HCT116 (cell line): ENCODE results near the gene SNRNP40. TPM values are rescaled to one million over a fixed set of nuclear protein-coding genes. Genes with fewer than 3 reads are reported as not detected.

Source experiments
- ATAC-seq: fragments of 200-7000 bp; cut with Tn5 transposase; 2 replicates; pipeline ENCODE4 v1.9.1; 2020; ENCODE audit warnings: mild to moderate bottlenecking, moderate library complexity
- BruUV-seq: library from RNA; stranded (reverse); fragments of 400-500 nt; replicated peaks from 2 replicates; lab custom pipeline; 2021; lab: Mats Ljungman, UMichigan
- CTCF ChIA-PET: fragments of 300-600 bp; sonication (Branson Sonifier 250); formaldehyde crosslinking; loops from one replicate; lab custom pipeline; 2021; ENCODE audit warnings: antibody characterized with exemption; lab: Charles Lee
- POLR2A ChIA-PET: fragments of 300-600, 350-600 bp; sonication (Branson Sonifier 250); formaldehyde crosslinking; loops from one replicate; lab custom pipeline; 2021; ENCODE audit warnings: antibody characterized with exemption; lab: Charles Lee
- RAD21 ChIA-PET, 2 experiments: fragments of 300-600 bp; sonication (Branson Sonifier 250); formaldehyde crosslinking; loops; one replicate each; lab custom pipeline; 2023; ENCODE audit warnings: low total read pairs in 2 of 2; ENCODE audit not compliant: uncharacterized antibody in 2 of 2, unreplicated experiment in 2 of 2, low non-redundant PET in 1 of 2; lab: Charles Lee
- DNase-seq: peaks from one replicate; pipeline ENCODE4 v3.0.0-alpha.2; 2010; ENCODE audit warnings: low read depth, low spot score
- H2AFZ ChIP-seq: fragments of 200-600 bp; shearing (Covaris generic), sonication (generic); 2 replicates; pipeline ENCODE4 v1.6.1; 2017; ENCODE audit warnings: low read depth, mixed run types, mixed read lengths, antibody characterized with exemption, low read length; ENCODE audit not compliant: poor library complexity, severe bottlenecking
- H3K27ac ChIP-seq: 2 replicates; pipeline ENCODE4 v1.5.1; 2012; ENCODE audit warnings: low read depth, low read length
- H3K27me3 ChIP-seq: fragments of 200-600 bp; sonication (generic); 2 replicates; pipeline ENCODE4 v1.6.1; 2016; ENCODE audit warnings: mixed run types, low read length, mixed read lengths; ENCODE audit not compliant: insufficient read depth
- H3K36me3 ChIP-seq, 2 experiments: fragments of 200-500 bp in 1 of 2; fragments of 200-600 bp in 1 of 2; sonication (Bioruptor generic) in 1 of 2; sonication (generic) in 1 of 2; 2 replicates each; pipeline versions ENCODE4 v1.5.1 to v1.6.1; 2014 to 2016; ENCODE audit warnings: low read length in 2 of 2, inconsistent platforms in 1 of 2, mixed read lengths in 1 of 2, mixed run types in 1 of 2; ENCODE audit not compliant: insufficient read depth in 2 of 2, control insufficient read depth in 1 of 2
- H3K4me1 ChIP-seq, 2 experiments: fragments of 200-600 bp in 1 of 2; sonication (generic) in 1 of 2; 2 replicates each; pipeline versions ENCODE4 v1.5.1 to v1.6.1; 2012 to 2017; ENCODE audit warnings: low read length in 2 of 2, inconsistent platforms in 1 of 2, mild to moderate bottlenecking in 1 of 2, mixed read lengths in 1 of 2, mixed run types in 1 of 2, moderate library complexity in 1 of 2; ENCODE audit not compliant: insufficient read depth in 2 of 2, control insufficient read depth in 1 of 2
- H3K4me2 ChIP-seq: fragments of 200-600 bp; sonication (generic); 2 replicates; pipeline ENCODE4 v1.6.1; 2017; ENCODE audit warnings: mixed run types, low read length, mixed read lengths
- H3K4me3 ChIP-seq, 2 experiments: fragments of 200-600 bp in 1 of 2; sonication (generic) in 1 of 2; replicated peaks in 1 of 2; 2 replicates each; pipeline ENCODE4 v1.5.1; 2011 to 2016; ENCODE audit warnings: low read length in 2 of 2, control low read depth in 1 of 2, low read depth in 1 of 2, mild to moderate bottlenecking in 1 of 2, mixed read lengths in 1 of 2, mixed run types in 1 of 2
- H3K79me2 ChIP-seq: fragments of 200-600 bp; sonication (generic); 2 replicates; pipeline ENCODE4 v1.6.1; 2017; ENCODE audit warnings: mild to moderate bottlenecking, mixed run types, low read length, moderate library complexity, mixed read lengths; ENCODE audit not compliant: insufficient read depth
- H3K9ac ChIP-seq: fragments of 200-600 bp; sonication (generic); 2 replicates; pipeline ENCODE4 v1.6.1; 2016; ENCODE audit warnings: low read length, mixed read lengths
- H3K9me2 ChIP-seq: fragments of 200-600 bp; sonication (generic), shearing (Covaris generic); 2 replicates; pipeline ENCODE4 v1.6.1; 2017; ENCODE audit warnings: mixed run types, mild to moderate bottlenecking, moderate library complexity; ENCODE audit not compliant: insufficient read depth
- H3K9me3 ChIP-seq, 2 experiments: fragments of 200-500 bp in 1 of 2; fragments of 200-600 bp in 1 of 2; sonication (Bioruptor generic) in 1 of 2; sonication (generic) in 1 of 2; 2 replicates each; pipeline ENCODE4 v1.6.1; 2014 to 2017; ENCODE audit warnings: low read length in 2 of 2, mixed read lengths in 2 of 2, inconsistent platforms in 1 of 2, low read depth in 1 of 2, mild to moderate bottlenecking in 1 of 2, mixed run types in 1 of 2, moderate library complexity in 1 of 2; ENCODE audit not compliant: control insufficient read depth in 1 of 2, insufficient read depth in 1 of 2
- H4K20me1 ChIP-seq: fragments of 200-600 bp; sonication (generic), shearing (Covaris generic); 2 replicates; pipeline ENCODE4 v1.6.1; 2017; ENCODE audit warnings: mixed run types, mild to moderate bottlenecking, moderate library complexity; ENCODE audit not compliant: insufficient read depth
- ATF3 ChIP-seq: IDR thresholded peaks from 2 replicates; pipeline ENCODE4 v1.6.1; 2012
- CEBPB ChIP-seq: IDR thresholded peaks from 2 replicates; pipeline ENCODE4 v1.6.1; 2012; ENCODE audit warnings: low read depth
- EGR1 ChIP-seq: IDR thresholded peaks from 2 replicates; pipeline ENCODE4 v1.6.1; 2012; ENCODE audit warnings: low read depth
- ELF1 ChIP-seq: IDR thresholded peaks from 2 replicates; pipeline ENCODE4 v1.6.1; 2012; ENCODE audit warnings: low read depth, borderline replicate concordance
- FOSL1 ChIP-seq: IDR thresholded peaks from 2 replicates; pipeline ENCODE4 v1.6.1; 2012; ENCODE audit warnings: low read depth
- JUND ChIP-seq: IDR thresholded peaks from 2 replicates; pipeline ENCODE4 v1.6.1; 2012
- POLR2A ChIP-seq: IDR thresholded peaks from 2 replicates; pipeline ENCODE4 v1.7.0; 2011; ENCODE audit warnings: borderline replicate concordance; ENCODE audit not compliant: insufficient read depth, insufficient read length; ENCODE audit errors: extremely low read depth
- POLR2AphosphoS5 ChIP-seq: IDR thresholded peaks from 2 replicates; pipeline ENCODE4 v1.6.1; 2011; ENCODE audit warnings: mild to moderate bottlenecking, low read depth, low read length, moderate library complexity
- RAD21 ChIP-seq: IDR thresholded peaks from 2 replicates; pipeline ENCODE4 v1.6.1; 2012; ENCODE audit warnings: low read depth, mild to moderate bottlenecking
- SIN3A ChIP-seq: IDR thresholded peaks from 2 replicates; pipeline ENCODE4 v1.6.1; 2012; ENCODE audit warnings: low read depth
- SP1 ChIP-seq: IDR thresholded peaks from 2 replicates; pipeline ENCODE4 v1.6.1; 2012; ENCODE audit warnings: low read depth
- SRF ChIP-seq: IDR thresholded peaks from 2 replicates; pipeline ENCODE4 v1.6.1; 2012; ENCODE audit warnings: low read depth
- TCF7L2 ChIP-seq: IDR thresholded peaks from 2 replicates; pipeline ENCODE4 v1.7.0; 2011; ENCODE audit warnings: borderline replicate concordance, inconsistent platforms; ENCODE audit not compliant: insufficient read depth, insufficient read length; ENCODE audit errors: extremely low read depth
- YY1 ChIP-seq: IDR thresholded peaks from 2 replicates; pipeline ENCODE4 v1.6.1; 2011; ENCODE audit warnings: low read length, low read depth, moderate library complexity, mild to moderate bottlenecking; ENCODE audit not compliant: insufficient replicate concordance; ENCODE audit errors: extremely low read depth
- ZFX ChIP-seq: fragments of 450-650 bp; IDR thresholded peaks from 2 replicates; pipeline ENCODE4 v1.6.1; 2017
- ZNF274 ChIP-seq: fragments of 200-500 bp; sonication (Bioruptor generic); IDR thresholded peaks from 2 replicates; pipeline ENCODE4 v1.6.1; 2014; ENCODE audit warnings: mild to moderate bottlenecking, low read depth, low read length, inconsistent platforms
- intact Hi-C: fragments of 100-400 bp; cut with micrococcal nuclease; formaldehyde crosslinking; loops from 2 replicates; pipeline ENCODE4 v1.10.0; 2022
- total RNA-seq: library from RNA; stranded (reverse); gene quantifications from one replicate; pipeline ENCODE4 v1.2.1, GENCODE V29; 2021; ENCODE audit not compliant: unreplicated experiment
- TF ChIP-seq, protein P1 (sequence below): IDR thresholded peaks from 2 replicates; pipeline ENCODE4 v1.6.1; 2011; ENCODE audit warnings: mild to moderate bottlenecking, low read length, moderate library complexity; ENCODE audit not compliant: insufficient replicate concordance; ENCODE audit errors: extremely low read depth

SNRNP40 gene
- total RNA-seq, 1 experiment from 2014 or later: 91.8 TPM

- RAD21 ChIA-PET: no interaction called here
- no peak for DNase-seq
Measured at GRCh38 chr1:31221072-31221471, 75.5 kb downstream of the SNRNP40 start.

GRCh38 chr1:31219489-31219888 lies 77.1 kb downstream of the SNRNP40 start:
- intact Hi-C loops: no loop called here
- DNase-seq (no peak), ATAC-seq (no peak)
- Histone ChIP-seq H3K9ac (no peak overlapping the region), H3K4me1 (no peaks in the 10 kb centered on the region; a peak in 1 of 4 replicates), H4K20me1 (no peaks in the 10 kb centered on the region), H3K79me2 (no peaks in the 10 kb centered on the region), H3K4me2 (no peak overlapping the region), H3K27me3 (0 out of 2 replicates have a peak, but pooled peaks cover 9% of the 10 kb centered on the region), H3K9me3 (no peaks in the 10 kb centered on the region), H3K4me3 (no peak overlapping the region), H3K27ac (no peak overlapping the region), H2AFZ (no peak overlapping the region), H3K36me3 (no peaks in the 10 kb centered on the region), H3K9me2 (no peaks in the 10 kb centered on the region)
- BruUV-seq: no TSS peak
- RAD21 ChIA-PET: no interaction called here
- POLR2A ChIA-PET: no interaction called here
- CTCF ChIA-PET: no interaction called here
- TF ChIP-seq, protein P1, sequence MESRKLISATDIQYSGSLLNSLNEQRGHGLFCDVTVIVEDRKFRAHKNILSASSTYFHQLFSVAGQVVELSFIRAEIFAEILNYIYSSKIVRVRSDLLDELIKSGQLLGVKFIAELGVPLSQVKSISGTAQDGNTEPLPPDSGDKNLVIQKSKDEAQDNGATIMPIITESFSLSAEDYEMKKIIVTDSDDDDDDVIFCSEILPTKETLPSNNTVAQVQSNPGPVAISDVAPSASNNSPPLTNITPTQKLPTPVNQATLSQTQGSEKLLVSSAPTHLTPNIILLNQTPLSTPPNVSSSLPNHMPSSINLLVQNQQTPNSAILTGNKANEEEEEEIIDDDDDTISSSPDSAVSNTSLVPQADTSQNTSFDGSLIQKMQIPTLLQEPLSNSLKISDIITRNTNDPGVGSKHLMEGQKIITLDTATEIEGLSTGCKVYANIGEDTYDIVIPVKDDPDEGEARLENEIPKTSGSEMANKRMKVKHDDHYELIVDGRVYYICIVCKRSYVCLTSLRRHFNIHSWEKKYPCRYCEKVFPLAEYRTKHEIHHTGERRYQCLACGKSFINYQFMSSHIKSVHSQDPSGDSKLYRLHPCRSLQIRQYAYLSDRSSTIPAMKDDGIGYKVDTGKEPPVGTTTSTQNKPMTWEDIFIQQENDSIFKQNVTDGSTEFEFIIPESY: no peak
- no peak for TF ChIP-seq TCF7L2
- TF ChIP-seq ZNF274: no peak
- TF ChIP-seq SIN3A: no peak
- no peak for TF ChIP-seq SP1
- no peak for TF ChIP-seq ZFX
- no peak for TF ChIP-seq POLR2AphosphoS5
- no peak for TF ChIP-seq EGR1
- TF ChIP-seq JUND: no peak
- no peak for TF ChIP-seq ELF1
- no peak for TF ChIP-seq SRF
- no peak for TF ChIP-seq YY1

More at GRCh38 chr1:31221072-31221471, 75.5 kb downstream of the SNRNP40 start:
- Histone ChIP-seq H3K4me2 (no peak overlapping the region), H3K27ac (no peak overlapping the region), H3K9me2 (no peaks in the 10 kb centered on the region), H3K79me2 (no peaks in the 10 kb centered on the region), H3K36me3 (no peaks in the 10 kb centered on the region), H4K20me1 (no peaks in the 10 kb centered on the region), H2AFZ (no peak overlapping the region), H3K27me3 (0 out of 2 replicates have a peak, but pooled peaks cover 9% of the 10 kb centered on the region), H3K4me1 (no peaks in the 10 kb centered on the region; a peak in 1 of 4 replicates), H3K9me3 (no peaks in the 10 kb centered on the region), H3K4me3 (no peak overlapping the region), H3K9ac (no peak overlapping the region)
- ATAC-seq: no peak
- intact Hi-C loops: no loop called here
- ChIA-PET CTCF (no interaction called here), POLR2A (no interaction called here)
- no peak for TF ChIP-seq ELF1
- TF ChIP-seq FOSL1: no peak
- TF ChIP-seq TCF7L2: no peak
- no peak for TF ChIP-seq EGR1
- TF ChIP-seq ATF3: no peak
- no peak for TF ChIP-seq SRF
- no peak for TF ChIP-seq POLR2A
- no peak for TF ChIP-seq SP1
- no peak for TF ChIP-seq POLR2AphosphoS5
- no peak for TF ChIP-seq YY1
- no peak for TF ChIP-seq RAD21
- TF ChIP-seq JUND: no peak
- TF ChIP-seq CEBPB: no peak
- no TSS peak for BruUV-seq
